NCI-H69 (cell line): ENCODE results near the gene RBM20.

Experiments
- DNase-seq: peaks from one replicate; lab custom pipeline; 2025; lab: John Stamatoyannopoulos, UW

Gene RBM20

GRCh38 chr10:110676016-110676415 lies 31.9 kb downstream of the RBM20 start:
- no peak for DNase-seq

- DNase-seq = peak; percentile 60
These were observed 35.5 kb downstream of the RBM20 start for GRCh38 chr10:110679486-110680272.

- DNase-seq = peak; percentile 52
These were observed 36.3 kb downstream of the RBM20 start for GRCh38 chr10:110680273-110681020.

- peak; percentile 63 for DNase-seq
These were observed 37.0 kb downstream of the RBM20 start for GRCh38 chr10:110681023-110681681.

GRCh38 chr10:110682348-110682747 lies 38.2 kb downstream of the RBM20 start:
- DNase-seq = no peak

GRCh38 chr10:110684800-110685446 lies 40.8 kb downstream of the RBM20 start:
- DNase-seq = no peak

- no peak for DNase-seq
These were observed 41.9 kb downstream of the RBM20 start for GRCh38 chr10:110686047-110686446.

GRCh38 chr10:110686949-110687348 lies 42.8 kb downstream of the RBM20 start:
- no peak for DNase-seq

GRCh38 chr10:110687400-110687799 lies 43.3 kb downstream of the RBM20 start:
- no peak for DNase-seq

- DNase-seq = no peak
These were observed 47.0 kb downstream of the RBM20 start for GRCh38 chr10:110691139-110691538.

- DNase-seq = no peak
These were observed 50.1 kb downstream of the RBM20 start for GRCh38 chr10:110694263-110694662.

GRCh38 chr10:110694820-110695538 lies 50.8 kb downstream of the RBM20 start:
- DNase-seq = no peak

- DNase-seq = no peak
These were observed 51.4 kb downstream of the RBM20 start for GRCh38 chr10:110695539-110695886.

GRCh38 chr10:110696436-110696835 lies 52.3 kb downstream of the RBM20 start:
- no peak for DNase-seq

GRCh38 chr10:110698340-110698739 lies 54.2 kb downstream of the RBM20 start:
- DNase-seq = no peak

- no peak for DNase-seq
These were observed 54.7 kb downstream of the RBM20 start for GRCh38 chr10:110698782-110699201.

- DNase-seq = no peak
These were observed 55.8 kb downstream of the RBM20 start for GRCh38 chr10:110699859-110700468.

GRCh38 chr10:110700947-110701616 lies 56.9 kb downstream of the RBM20 start:
- no peak for DNase-seq

- DNase-seq = no peak
These were observed 57.5 kb downstream of the RBM20 start for GRCh38 chr10:110701617-110701971.

- DNase-seq = no peak
These were observed 59.9 kb downstream of the RBM20 start for GRCh38 chr10:110704070-110704469.
